Midbrain (tissue), 1 donor: ENCODE data around the gene GRK5.
A peak's percentile ranks its signal among the peaks of the same experiment; 100 is the strongest.

Experiments used
- DNase-seq: peaks from one replicate; lab custom pipeline; 2025; lab: John Stamatoyannopoulos, UW

The GRK5 gene

GRCh38 chr10:119405520-119405807 is 198.1 kb downstream of the GRK5 start:
- DNase-seq = no peak

- no peak for DNase-seq
Measured at GRCh38 chr10:119406137-119406536, 198.8 kb downstream of the GRK5 start.

- DNase-seq = no peak
Measured at GRCh38 chr10:119406601-119407253, 199.4 kb downstream of the GRK5 start.

GRCh38 chr10:119407254-119407777 is 199.9 kb downstream of the GRK5 start:
- peak; percentile 24 for DNase-seq

- DNase-seq = no peak
Measured at GRCh38 chr10:119408072-119408471, 200.7 kb downstream of the GRK5 start.

GRCh38 chr10:119408969-119409371 is 201.6 kb downstream of the GRK5 start:
- no peak for DNase-seq

- no peak for DNase-seq
Measured at GRCh38 chr10:119409385-119409784, 202.0 kb downstream of the GRK5 start.

- no peak for DNase-seq
Measured at GRCh38 chr10:119409906-119410305, 202.5 kb downstream of the GRK5 start.

- no peak for DNase-seq
Measured at GRCh38 chr10:119410361-119411116, 203.2 kb downstream of the GRK5 start.

GRCh38 chr10:119412244-119413092 is 205.1 kb downstream of the GRK5 start:
- DNase-seq = peak; percentile 58

GRCh38 chr10:119413093-119413453 is 205.7 kb downstream of the GRK5 start:
- no peak for DNase-seq

- no peak for DNase-seq
Measured at GRCh38 chr10:119413471-119414080, 206.2 kb downstream of the GRK5 start.

GRCh38 chr10:119414081-119414611 is 206.8 kb downstream of the GRK5 start:
- no peak for DNase-seq

GRCh38 chr10:119415121-119415520 is 207.8 kb downstream of the GRK5 start:
- DNase-seq = no peak

GRCh38 chr10:119415536-119416503 is 208.4 kb downstream of the GRK5 start:
- DNase-seq = no peak

- no peak for DNase-seq
Measured at GRCh38 chr10:119416855-119417254, 209.5 kb downstream of the GRK5 start.

GRCh38 chr10:119417852-119418251 is 210.5 kb downstream of the GRK5 start:
- no peak for DNase-seq

GRCh38 chr10:119418362-119418761 is 211.0 kb downstream of the GRK5 start:
- no peak for DNase-seq

GRCh38 chr10:119419931-119420330 is 212.6 kb downstream of the GRK5 start:
- no peak for DNase-seq

GRCh38 chr10:119420950-119421875 is 213.8 kb downstream of the GRK5 start:
- no peak for DNase-seq
